SKM-1 treated with dmso at 0.1 percent for 144 hours (cell line): ENCODE measurements around the gene CHD6.

Source experiments
- DNase-seq: peaks from one replicate; lab custom pipeline; 2025; ENCODE audit not compliant: unreplicated experiment; lab: John Stamatoyannopoulos, UW

The CHD6 gene

DNA sequence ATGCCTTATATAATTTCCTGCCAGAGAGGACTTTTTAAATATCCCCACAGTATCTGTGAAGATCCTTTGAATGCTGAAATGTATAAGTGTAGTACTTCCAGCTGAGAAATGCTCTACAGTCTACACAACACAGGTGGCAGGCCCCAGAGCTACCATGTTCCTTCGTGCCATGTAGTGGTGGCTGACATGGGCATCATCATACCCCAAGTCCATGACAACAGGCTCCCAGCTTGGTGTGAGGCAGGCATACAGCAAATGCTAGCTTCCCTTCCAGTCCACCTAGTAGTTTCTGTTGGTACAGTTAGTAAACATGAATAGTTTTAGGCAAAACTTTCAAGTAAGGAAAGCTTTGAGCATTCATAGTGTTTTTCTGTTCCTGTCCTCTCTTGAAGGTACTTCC is 190.3 kb downstream of the CHD6 start:
- DNase-seq = no peak

DNA sequence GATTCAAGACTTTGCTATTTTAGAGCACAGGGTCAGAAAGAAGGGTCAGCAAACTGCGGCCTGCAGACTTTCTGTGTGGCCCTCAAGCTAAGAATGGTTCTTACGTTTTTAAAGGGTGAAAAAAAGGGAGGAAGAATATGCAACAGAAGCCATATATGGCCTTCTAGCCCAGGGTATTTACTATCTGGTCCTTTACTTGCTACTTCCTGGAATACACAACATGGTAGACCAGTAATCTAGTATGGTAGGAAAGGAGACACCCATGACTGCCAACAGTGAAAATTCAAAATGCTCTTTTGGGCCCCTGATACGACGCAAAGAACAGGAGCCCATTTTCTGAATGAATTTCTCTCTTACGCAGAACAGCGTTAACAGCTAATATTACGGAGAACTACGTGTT is 191.2 kb downstream of the CHD6 start:
- DNase-seq = no peak

DNA sequence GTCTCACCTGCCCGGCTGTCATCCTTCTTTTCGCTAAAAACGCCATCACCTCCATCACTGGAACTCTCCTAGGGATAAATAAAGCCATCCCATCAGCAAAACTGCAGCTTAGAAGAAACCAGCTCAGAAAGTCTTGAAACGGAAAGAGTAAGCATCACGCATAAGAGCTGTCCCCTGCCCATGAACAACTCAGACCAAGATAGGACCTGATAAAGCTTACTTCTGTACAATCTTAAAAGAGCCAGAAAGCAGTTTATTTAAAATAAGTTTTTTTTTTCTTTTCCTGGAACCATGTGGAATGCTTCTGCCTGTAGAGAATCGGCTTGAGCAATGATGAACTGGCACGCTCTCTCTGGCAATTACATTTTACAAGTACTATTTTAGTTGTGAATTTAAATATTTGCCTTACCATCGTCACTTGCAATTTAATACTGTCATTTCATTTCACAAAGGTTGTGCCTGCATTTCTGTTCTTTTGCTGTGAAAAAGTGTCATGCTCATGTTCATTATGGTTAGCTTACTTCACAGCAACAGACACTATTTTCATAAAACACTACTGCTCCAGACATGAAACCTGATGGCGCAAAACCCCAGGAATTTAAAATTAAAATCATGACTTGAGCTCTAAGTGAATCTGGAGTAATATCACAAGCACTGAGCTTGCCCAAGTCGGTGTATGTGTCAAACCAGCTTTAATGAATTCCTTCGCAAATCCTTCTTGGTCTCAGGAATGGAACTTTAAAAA is 191.9 kb downstream of the CHD6 start:
- no peak for DNase-seq

DNA sequence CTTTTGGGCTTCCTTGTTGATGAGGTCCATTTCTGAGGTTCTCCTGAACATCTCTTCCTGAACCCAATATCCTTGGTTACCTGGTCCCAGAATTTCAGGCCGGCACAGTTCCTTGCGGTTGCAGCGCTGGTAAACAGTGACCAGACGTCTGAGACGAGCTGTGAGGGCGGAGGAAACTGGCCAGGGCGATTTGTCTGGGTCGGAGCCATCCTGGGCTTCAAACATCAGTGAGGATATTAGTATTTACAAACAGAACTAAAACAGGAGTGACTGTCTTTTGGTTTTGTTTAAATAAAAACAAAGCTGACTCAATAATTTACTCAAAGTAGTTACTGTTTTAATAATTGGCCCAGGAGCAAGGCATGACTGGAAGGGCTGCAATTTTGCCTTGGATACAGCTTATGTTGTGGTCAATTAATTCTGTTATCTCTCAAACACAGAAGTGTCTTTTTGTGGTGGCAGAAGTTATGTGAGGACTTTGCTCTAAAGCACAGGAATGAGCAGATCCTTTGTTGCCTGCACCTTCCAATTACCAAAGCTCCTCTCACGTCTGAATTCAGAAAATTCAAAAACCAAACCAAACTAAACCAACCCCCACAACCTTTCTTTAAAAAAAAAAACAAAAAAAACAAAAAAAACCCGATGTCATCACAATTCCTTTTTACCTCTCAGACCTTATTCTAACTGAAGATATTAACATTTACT is 192.8 kb downstream of the CHD6 start:
- DNase-seq = no peak

DNA sequence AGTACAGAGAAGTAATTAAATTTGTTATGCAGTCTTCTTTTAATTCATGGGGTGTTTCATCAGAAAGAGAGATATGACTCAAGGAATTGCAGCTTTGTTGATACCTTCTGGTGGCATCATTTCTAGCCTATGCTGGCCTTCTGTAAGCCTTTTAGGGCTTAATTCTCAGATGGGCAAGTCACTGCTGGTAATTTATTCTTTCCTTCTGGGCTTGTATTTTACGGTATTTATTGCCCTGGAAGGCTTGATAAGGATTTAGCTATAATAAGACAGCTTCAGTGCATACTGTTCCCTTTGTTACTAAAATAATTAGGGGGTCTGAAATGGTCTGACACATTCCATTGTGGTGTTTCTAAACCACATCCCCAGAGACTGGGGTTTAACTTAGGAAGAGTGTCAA is 193.6 kb downstream of the CHD6 start:
- no peak for DNase-seq

DNA sequence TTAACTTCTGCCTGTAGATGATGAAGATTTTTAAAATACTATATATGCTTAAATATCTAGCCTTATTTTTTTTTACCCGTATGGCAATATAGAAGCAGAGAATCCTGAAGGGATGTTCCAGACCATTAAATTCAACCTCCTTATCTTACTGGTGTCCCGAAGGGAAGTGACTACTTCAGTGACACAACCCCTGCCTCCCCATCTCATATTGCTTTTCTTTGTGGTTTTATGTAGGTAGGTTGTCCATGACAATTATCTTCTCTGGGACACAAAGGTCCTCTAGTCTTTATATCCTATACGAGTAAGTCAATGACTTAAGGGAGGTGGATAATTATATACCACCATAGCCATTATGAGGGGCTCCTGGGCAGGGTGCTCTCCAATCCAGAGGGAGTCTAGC is 194.2 kb downstream of the CHD6 start:
- DNase-seq = no peak

DNA sequence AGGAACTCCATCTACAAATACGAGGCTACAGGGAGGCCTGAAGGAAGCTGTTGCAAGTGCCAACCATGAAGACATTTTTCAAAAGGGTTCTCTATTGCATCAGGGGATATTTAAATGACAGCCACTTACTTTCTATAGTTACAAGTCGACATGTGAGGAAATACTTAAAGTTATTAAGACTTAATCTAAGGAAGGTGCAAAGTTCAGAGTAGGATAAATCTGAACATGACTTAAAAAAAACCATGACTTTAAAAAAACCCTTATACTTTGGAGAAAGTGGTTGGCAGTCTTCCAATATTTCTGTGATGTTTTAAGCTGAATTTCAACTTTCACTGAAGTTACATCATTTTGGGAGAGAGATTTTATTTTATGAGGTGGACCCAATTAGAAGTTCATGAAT is 195.2 kb downstream of the CHD6 start:
- DNase-seq = no peak

DNA sequence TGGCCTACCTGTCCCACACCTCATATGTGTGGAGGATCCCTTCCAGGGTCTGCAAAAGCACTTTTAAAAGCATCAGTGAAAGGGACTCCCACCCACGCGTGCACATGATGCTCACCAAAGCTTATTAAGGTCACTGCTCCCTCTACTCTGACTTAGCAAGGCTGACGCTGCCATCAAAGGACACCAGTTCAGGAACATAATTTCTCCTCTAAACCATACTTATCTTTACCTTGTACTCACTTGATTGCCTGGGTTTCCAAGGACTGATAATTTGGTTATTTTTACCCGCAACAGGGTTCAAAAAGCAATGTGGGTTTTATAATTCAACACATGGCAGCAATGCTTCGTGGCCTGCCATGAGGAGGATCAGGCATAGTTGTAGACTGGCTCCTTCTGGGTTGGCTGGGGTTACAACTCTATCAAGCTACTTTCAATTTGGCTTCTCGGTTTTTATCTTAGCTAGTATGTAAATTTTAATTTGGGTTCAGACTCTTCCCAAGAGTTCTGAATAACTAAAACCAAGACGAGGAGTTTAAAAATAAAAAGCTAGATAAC is 199.4 kb downstream of the CHD6 start:
- DNase-seq = no peak

DNA sequence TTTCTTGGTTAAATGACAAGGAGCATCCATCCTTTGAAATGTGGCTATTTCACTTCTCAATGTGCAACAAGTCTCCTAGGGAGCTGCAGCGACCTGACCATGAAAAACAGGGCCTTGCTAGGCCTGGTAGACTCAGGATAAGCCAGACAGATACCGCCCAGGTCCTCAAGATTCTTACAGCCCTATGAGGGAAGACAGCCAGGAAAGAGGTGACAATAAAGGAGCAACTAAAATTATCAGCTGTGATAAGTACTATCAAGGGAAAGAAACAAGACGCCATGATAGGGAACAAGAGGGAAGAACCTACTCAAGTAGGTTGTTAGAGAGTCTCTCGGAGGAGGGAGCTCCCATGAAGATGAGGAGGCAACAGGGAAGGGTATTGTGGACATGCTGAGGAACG is 200.1 kb downstream of the CHD6 start:
- no peak for DNase-seq

DNA sequence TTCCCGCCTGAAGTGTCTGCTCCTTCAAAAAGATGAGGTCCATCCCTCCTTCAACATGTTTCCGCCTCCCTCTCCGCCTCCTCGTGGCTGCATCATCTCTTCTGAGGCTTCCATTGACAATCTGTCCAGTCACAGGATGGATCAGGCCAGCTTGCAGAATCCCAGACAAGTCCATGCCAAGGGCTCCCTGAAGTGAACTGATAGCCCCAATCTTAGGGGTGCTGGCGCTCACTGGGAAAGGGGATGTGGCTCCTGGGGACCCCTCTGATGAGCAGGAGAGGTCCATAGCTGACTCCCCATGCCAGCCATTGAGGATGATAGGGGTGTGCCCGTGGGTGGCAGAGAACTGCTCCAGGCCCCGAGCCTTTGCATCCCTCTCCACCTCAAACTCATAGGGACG is 203.0 kb downstream of the CHD6 start:
- no peak for DNase-seq

DNA sequence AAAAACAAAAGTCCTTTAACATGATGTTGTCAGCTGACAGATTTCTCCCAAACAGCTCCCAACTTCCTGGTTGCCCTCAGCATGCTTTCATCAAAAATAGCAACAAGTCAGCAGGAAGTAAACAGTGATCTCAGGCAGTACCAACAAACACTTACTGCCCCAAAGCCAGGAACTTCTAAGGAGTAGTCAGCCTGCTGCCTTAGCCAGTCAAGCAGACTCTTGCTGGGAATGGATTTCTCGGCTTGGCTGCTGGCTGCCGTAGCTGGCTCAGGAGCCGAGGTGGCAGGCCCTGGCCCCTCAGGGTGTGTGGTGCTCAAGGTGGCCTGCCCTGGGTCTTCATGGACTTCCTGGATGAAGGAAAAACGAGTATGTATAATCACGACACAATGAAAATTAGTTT is 205.0 kb downstream of the CHD6 start:
- DNase-seq = no peak

DNA sequence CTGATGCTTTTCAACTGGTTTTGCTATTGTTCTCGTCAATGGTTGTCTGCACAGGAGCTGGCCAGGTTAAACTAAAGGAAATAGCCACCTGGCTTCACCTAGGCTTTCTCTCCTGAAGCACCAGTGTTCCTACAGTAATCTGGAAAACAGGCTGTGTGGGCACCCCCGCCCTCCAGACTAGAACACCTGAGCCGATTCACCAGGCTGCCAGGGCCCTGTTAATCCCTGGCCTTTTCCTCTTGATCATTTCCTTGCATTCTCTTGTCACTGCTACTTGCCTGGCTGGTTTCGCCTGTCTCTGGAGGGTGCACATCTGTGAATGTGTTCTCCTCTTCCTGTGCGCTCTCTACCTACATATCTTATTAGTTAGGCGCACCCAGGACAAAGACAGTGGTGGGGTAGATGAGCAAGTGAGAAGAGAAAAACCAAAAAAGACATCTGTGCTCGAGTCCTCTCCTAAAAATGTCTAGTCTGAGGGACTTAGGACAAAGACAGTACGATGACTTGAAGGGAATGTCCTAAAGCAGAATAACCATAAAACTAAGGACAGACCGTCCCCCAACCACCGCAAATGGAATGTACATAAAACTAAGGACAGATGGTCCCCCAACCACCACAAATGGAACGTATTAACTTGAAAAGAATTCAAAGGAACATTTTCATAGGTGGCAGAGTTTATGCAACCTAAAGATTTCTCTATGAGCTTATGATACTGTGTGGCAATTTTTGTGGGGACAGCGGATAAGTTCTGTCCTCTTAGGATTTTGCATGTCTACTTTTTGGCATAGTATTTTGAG is 205.7 kb downstream of the CHD6 start:
- DNase-seq = no peak

DNA sequence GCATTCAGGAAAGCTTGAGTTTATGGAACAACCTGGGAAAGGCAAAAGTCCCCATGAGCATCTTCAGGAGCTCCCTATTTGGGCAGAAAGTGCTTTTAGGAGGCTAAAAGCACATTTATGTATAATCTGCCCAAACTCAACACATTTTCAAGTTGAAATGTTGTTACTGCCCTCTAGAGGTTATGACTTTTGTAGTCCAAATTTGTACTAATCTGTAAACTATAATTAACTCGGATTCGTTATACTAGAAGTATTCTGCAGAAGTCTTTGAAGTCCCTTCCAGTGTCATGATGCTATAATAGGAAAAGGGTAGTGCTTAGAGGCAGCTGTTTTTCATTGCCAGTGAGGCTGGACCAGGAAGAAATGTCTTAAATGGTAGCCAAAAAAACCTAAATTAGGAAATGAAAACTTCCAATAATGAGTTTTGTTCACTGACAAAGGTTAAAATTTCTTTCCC is 206.8 kb downstream of the CHD6 start:
- DNase-seq = peak; percentile 19

DNA sequence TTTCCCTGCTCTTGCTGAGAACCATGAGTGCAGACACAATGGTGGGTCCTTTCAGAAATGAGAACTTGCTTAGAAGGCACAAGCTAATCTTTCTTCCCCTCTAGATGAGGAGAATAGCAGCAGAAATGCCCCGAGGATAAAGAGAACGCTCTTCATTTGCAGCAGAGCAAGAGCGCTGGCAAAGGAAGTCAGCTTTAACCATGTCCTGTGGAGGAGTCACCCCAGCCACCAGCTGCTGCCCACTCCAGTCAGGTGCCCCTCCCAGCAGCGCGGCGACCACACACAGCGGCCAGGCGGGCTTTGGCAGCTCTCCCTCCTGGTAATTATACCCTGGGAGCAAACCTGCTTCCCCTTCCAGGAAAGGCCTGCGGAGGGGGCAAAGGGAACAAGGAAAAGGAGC is 209.2 kb downstream of the CHD6 start:
- DNase-seq = no peak

DNA sequence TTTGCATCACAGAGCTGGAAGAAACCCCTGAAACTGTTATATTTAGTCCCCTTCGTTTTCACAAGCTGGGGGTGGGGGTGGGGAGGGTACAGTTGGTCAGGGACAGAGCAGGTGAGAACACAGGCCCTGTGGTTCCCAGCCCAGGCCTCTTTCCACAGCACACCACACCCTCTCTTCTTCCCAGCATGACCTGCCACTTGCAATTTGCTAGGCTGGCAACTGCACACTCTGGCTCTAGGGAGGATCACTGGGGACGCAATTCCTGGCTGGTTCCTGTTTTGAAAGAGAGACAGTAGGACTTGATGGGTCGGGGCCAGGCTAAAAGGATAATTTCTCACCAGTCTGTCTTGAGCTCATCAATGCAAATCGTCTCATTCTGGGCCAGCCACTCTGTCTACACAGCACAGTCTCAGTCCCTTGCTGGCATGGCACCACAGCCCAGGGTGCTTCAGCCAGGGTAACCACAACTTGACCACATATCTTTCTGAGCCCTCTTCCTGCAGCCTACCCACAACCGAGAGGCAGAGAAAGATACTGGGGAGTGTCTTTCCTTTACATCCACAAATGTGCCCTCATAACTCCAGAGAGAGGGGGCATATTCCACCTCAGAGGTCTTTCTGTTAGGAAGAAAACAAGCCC is 209.9 kb downstream of the CHD6 start:
- DNase-seq = peak; percentile 5

DNA sequence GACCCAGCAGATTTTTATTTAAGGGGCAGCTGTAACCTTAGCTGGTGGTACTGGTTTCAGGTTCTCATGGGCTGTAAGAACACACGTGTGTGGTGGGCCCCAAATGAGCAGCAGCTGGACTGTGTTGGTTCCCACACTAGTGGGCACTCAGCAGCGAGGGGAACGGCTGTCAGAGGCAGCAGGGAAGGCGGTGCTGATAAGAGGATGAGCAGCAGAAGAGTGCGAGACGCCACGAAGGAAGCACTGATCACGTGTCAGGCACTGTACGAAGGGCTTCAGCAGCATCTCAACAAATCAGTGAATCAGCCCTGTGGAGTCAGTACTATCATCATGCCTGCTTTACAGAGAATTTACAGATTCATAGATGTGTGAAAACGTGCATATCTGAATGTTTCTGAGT is 210.6 kb downstream of the CHD6 start:
- no peak for DNase-seq

DNA sequence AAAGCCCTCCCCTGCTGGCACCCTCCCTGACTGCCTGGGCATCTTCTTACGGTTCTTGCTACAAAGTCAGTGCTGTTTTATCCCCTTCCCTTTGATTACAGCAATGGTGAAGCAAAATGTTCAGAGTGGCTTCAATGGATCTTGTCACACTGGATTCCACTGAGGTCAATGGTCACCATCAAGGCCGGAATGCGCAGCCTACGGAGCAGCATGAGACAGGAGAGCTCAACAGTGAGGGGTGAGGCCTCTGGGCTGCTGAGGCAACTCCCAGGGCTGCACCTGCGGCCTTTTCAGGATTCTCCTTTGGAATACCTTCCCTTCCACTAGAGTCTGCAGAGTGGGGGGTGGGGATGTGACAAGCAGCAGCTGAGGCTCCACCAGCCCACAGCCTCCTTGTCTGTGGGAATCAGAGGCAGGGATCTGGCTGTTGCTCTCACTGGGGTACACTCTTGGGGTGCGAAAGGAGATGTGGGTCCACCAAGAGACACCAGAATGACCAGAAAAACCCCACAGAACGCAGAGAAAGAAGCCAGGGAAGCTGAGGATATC is 211.2 kb downstream of the CHD6 start:
- no peak for DNase-seq

DNA sequence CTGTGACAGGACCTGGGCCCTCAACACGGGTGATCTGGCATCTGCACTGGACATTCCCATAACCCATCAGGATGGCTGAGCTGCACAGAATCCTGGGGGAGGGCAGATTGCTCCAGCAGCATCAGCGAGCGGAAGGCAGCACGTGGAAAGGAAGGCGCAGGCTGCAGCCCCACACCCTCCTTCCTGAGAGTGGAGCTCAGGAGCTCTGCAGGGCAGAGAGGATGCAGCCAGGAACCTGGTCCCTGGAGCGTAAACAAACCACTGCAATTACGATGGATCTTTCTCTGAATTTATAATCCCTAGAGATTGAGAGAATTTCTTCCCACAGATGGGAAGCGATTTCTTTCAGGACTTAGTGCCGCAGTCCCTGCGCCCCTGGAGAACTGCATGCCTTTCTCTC is 211.8 kb downstream of the CHD6 start:
- DNase-seq = no peak

DNA sequence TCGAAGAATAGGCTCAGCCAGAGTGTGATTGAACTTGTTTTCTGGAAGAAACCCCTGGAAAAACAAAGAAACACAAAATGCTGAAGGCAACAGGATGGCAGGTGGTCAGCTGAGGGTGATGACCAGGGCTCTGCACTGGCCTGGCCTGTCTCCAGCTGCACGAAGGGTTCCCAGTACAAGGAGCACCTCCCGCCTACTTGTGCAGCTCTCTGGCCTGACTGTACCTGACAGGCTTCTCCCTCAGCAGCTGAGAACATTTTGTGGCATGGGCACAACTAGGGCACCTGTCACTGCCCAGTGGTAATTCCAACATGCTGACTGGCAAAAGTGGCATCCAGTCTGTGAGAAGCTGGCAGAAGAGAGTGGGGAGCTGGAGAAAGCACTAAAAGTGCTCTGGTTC is 212.7 kb downstream of the CHD6 start:
- no peak for DNase-seq

DNA sequence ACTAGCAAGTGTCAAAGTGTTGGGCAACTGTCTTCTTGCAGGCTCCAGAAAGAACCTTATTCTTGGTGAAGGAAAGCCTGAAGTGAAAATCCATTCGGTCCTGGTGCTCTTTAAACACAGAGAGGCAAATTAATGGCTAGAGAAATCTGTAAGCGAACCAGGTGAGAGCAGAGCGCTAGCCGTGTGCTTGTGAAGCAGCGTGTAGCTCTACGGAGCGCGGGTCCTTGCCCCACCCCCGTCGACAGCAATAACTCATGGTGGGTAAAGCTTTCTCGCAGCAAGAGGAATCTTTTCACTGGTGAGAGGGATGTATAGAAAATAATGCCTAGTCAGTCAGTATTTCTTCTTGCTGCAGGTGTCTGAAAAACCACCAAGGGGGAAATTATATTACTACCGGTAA is 214.6 kb downstream of the CHD6 start:
- no peak for DNase-seq

DNA sequence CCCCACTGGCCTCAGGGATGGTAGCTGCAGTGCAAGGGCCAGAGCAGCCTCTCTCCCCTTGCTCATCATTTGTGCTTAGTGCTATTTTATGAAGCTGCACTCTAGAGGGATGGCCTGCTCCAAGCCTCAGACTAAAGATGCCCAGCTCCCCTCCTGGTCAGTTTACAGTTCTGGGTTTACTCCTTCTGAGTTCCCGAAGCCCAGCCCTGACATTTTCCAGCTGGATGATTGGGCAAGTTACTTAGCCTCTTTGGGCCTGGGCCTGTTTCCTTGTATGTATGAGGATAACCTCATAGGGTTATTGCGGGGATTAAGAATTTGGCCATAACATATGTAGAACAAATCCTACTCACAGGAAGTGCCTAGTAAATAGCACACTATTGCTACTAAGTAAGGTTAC is 219.8 kb downstream of the CHD6 start:
- DNase-seq = no peak
